Cortex of kidney (tissue), 1 donor: ENCODE data around the gene TRIM38.

Experiments used
- DNase-seq: peaks from one replicate; lab custom pipeline; 2025; lab: John Stamatoyannopoulos, UW

TRIM38 gene

GRCh38 chr6:26026833-26027490 is 64.4 kb downstream of the TRIM38 start:
- DNase-seq = no peak

- no peak for DNase-seq
These were observed 65.0 kb downstream of the TRIM38 start for GRCh38 chr6:26027491-26028211.

GRCh38 chr6:26028212-26028745 is 65.7 kb downstream of the TRIM38 start:
- DNase-seq = no peak

- no peak for DNase-seq
These were observed 66.4 kb downstream of the TRIM38 start for GRCh38 chr6:26028746-26029569.

GRCh38 chr6:26029570-26029856 is 66.9 kb downstream of the TRIM38 start:
- DNase-seq = no peak

- no peak for DNase-seq
These were observed 67.5 kb downstream of the TRIM38 start for GRCh38 chr6:26029857-26030653.

GRCh38 chr6:26030716-26031115 is 68.1 kb downstream of the TRIM38 start:
- DNase-seq = no peak

GRCh38 chr6:26031151-26031594 is 68.6 kb downstream of the TRIM38 start:
- DNase-seq = no peak

GRCh38 chr6:26031595-26032339 is 69.2 kb downstream of the TRIM38 start:
- no peak for DNase-seq

GRCh38 chr6:26032340-26033084 is 69.9 kb downstream of the TRIM38 start:
- DNase-seq = no peak

- DNase-seq = peak; percentile 17
These were observed 70.7 kb downstream of the TRIM38 start for GRCh38 chr6:26033085-26033940.

- no peak for DNase-seq
These were observed 71.3 kb downstream of the TRIM38 start for GRCh38 chr6:26033941-26034354.

- DNase-seq = no peak
These were observed 72.3 kb downstream of the TRIM38 start for GRCh38 chr6:26034905-26035304.
